ENCODE results near the gene LRG1.

Gene LRG1

DNA sequence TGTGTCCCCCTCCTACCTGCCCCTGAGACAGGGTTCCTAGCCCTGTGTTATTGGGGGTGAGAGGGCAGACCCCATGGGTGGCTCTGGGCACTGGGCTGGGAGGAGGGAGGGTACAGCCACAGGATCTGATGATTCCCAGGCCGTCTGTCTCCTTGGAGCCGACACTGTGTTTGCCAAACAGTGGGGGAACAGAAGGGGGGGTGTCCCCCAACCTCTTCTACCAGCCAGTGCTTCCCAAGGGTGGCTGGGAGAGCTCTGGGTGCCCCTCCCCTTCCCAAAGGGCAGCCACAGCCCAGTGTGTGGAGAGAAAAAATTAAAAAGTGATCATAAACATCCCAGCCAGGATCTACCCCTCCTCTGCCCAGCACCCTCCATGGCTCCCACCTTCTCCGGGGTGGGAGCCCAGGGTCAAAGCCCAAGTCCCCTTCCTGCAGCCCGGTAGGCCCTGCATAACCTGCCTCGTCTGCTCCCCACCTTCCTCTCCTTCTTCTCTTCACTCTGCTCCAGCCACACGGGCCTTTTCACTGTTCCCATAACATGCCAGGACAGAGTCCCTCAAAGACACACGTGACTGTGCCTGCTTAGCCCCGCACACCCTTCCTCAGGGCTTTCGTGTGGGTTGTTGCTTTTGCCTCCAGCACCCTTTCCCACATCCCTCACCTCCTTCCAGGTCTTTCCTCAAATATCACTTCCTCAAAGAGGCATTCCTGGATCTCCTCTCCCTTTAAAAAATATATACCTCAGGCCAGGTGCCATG is 20.1 kb downstream of the LRG1 start:
- Histone ChIP-seq H3K4me2 (ENCODE audit: low read length) (no peak overlapping the region), H3K9me3 (replicated peaks; ENCODE audit: low read length) (no peaks in the 10 kb centered on the region), H3K4me3 (ENCODE audit: low read length) (no peak overlapping the region), H3K27me3 (ENCODE audit: control insufficient read depth, insufficient read depth, low read length) (peaks cover 56% of the 10 kb centered on the region), H3K9ac (ENCODE audit: low read depth, low read length) (no peak overlapping the region), H3K4me1 (ENCODE audit: control insufficient read depth, insufficient read depth, low read length) (peaks cover 15% of the 10 kb centered on the region), H3K36me3 (ENCODE audit: insufficient read depth, low read length) (no peaks in the 10 kb centered on the region)

DNA sequence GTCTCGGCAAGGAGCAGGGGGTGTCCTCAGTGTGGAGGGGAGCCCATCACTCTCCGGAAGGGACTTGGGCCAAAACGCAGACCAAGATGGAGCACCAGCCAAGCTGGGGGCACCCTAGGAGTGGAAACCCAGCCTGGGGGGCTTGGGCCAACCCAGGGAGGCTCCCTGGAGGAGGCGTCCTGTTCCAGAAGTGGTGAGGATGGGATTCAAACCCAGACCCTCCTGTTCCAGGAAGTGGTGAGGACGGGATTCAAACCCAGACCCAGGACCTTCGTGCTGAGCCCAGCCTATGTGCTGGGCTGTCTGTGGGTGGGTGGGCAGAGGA is 20.7 kb downstream of the LRG1 start:
- Histone ChIP-seq H3K4me1 (ENCODE audit: control insufficient read depth, insufficient read depth, low read length) (peaks cover 15% of the 10 kb centered on the region), H3K4me2 (ENCODE audit: low read length) (no peak overlapping the region), H3K4me3 (ENCODE audit: low read length) (no peak overlapping the region), H3K9me3 (replicated peaks; ENCODE audit: low read length) (no peaks in the 10 kb centered on the region), H3K36me3 (ENCODE audit: insufficient read depth, low read length) (no peaks in the 10 kb centered on the region), H3K27me3 (ENCODE audit: control insufficient read depth, insufficient read depth, low read length) (peaks cover 56% of the 10 kb centered on the region), H3K9ac (ENCODE audit: low read depth, low read length) (no peak overlapping the region)

DNA sequence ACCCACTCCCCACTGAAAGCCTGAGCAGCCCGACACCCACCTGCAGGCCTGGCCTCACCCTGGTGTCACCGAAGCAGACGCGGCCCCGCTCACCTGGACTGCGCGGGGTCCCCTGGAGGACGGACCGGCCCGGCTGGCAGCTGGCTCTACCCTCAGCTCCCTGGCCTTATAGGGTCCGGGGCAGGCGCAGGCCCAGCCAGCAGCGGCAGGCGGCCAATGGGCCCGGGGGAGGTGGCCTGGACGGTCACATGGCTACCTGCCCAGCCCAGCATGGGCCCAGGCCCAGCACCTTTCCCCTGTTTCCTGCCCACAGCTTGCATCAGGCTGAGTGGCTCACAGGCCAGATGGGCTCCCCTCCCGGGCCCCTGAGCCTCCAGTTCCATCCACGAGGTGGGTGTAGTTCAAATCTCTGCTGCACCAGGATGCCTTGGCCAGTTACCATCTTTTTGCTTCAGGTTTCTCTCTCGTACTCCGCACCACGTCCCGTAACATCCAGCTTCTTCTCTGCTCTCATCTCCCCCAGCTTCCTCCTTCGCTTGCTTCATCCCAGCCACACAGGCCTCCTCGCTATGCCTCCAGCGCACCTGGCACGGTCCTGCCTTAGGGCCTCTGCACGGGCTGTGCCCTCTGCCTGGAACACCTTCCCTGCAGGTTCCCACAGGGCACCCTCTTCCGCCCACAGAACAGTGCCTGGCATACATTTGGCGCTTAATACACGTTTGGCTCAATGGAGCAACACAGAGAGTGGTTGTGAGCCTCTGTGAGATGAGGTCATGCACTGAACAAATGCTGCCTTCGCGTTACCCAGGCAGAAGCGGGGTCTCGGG is 21.3 kb downstream of the LRG1 start, which contains the start of gene PLIN4:
Gene PLIN4 (minus strand): TSS at position 142 of the 827 bp plus-strand sequence. CDS start 214 bp downstream, outside the sequence.
- Histone ChIP-seq H3K4me2 (ENCODE audit: low read length) (no peak within 1 kb of the TSS), H3K9me3 (replicated peaks; ENCODE audit: low read length) (no peaks in the 10 kb centered on the region), H3K36me3 (ENCODE audit: insufficient read depth, low read length) (no peaks in the 10 kb centered on the region), H3K4me3 (ENCODE audit: low read length) (no peak within 1 kb of the TSS), H3K4me1 (ENCODE audit: control insufficient read depth, insufficient read depth, low read length) (peaks cover 15% of the 10 kb centered on the region), H3K27me3 (ENCODE audit: control insufficient read depth, insufficient read depth, low read length) (peaks cover 56% of the 10 kb centered on the region), H3K9ac (ENCODE audit: low read depth, low read length) (no peak within 1 kb of the TSS)

DNA sequence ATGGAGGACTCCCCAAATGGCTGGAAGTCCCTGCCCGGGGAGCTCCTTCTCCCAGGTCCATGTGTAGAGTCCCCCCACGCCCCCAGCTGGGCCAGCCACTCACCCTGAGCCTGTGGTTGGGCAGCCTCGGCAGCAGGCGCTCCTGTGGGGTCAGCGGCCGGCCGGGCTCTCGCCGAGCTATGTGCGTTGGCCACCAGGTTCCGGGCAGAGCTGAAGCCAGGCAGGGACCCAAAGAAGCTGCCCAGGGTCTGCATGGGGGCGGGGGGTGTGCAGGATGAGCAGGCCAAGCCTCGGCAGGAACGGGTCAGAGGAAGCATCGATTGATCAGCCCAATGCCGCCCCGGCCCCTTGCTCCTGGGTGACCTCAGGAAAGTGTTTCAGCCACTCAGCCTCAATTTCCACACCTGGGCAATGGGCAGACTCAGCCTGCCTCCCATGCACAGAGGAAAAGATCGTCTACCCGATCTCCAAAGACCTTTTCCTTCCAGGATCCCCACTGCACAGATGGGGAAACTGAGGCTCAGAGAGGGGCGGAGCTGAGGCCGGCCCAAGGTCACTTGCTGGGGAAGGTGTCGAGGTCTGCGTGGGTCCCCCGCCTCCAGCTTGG is 22.3 kb downstream of the LRG1 start:
- no peak overlapping the region for H3K4me3 ChIP-seq (ENCODE audit: low read length)
- no peak overlapping the region for H3K4me2 ChIP-seq (ENCODE audit: low read length)
- H3K27me3 ChIP-seq (ENCODE audit: control insufficient read depth, insufficient read depth, low read length), result peaks cover 56% of the 10 kb centered on the region
- no peaks in the 10 kb centered on the region for H3K36me3 ChIP-seq (ENCODE audit: insufficient read depth, low read length)
- no peaks in the 10 kb centered on the region for H3K9me3 ChIP-seq (replicated peaks; ENCODE audit: low read length)
- peaks cover 15% of the 10 kb centered on the region for H3K4me1 ChIP-seq (ENCODE audit: control insufficient read depth, insufficient read depth, low read length)
- H3K9ac ChIP-seq (ENCODE audit: low read depth, low read length), result no peak overlapping the region

DNA sequence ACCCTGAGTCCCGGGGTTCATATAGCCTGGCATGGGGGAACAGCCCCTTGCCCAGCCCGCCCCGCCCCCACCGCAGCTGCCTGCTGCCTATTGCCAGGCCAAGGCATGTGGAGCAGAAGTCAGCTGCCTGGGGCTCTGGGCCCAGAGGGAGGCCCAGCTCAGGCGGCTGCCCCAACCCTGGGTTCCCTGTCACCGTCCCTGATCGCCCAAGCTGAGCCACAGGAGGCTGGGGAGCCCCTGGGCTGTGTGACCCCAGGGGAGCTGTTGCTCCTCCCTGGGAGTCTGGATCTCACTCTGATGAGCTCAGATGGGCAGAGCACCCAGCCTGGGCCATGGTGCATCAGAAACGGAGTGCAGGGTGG is 22.9 kb downstream of the LRG1 start:
- H3K4me1 ChIP-seq (ENCODE audit: control insufficient read depth, insufficient read depth, low read length), result peaks cover 15% of the 10 kb centered on the region
- H3K36me3 ChIP-seq (ENCODE audit: insufficient read depth, low read length), result no peaks in the 10 kb centered on the region
- H3K9ac ChIP-seq (ENCODE audit: low read depth, low read length), result no peak overlapping the region
- no peak overlapping the region for H3K4me3 ChIP-seq (ENCODE audit: low read length)
- H3K27me3 ChIP-seq (ENCODE audit: control insufficient read depth, insufficient read depth, low read length), result peaks cover 51% of the 10 kb centered on the region
- H3K9me3 ChIP-seq (replicated peaks; ENCODE audit: low read length), result no peaks in the 10 kb centered on the region
- H3K4me2 ChIP-seq (ENCODE audit: low read length), result no peak overlapping the region

DNA sequence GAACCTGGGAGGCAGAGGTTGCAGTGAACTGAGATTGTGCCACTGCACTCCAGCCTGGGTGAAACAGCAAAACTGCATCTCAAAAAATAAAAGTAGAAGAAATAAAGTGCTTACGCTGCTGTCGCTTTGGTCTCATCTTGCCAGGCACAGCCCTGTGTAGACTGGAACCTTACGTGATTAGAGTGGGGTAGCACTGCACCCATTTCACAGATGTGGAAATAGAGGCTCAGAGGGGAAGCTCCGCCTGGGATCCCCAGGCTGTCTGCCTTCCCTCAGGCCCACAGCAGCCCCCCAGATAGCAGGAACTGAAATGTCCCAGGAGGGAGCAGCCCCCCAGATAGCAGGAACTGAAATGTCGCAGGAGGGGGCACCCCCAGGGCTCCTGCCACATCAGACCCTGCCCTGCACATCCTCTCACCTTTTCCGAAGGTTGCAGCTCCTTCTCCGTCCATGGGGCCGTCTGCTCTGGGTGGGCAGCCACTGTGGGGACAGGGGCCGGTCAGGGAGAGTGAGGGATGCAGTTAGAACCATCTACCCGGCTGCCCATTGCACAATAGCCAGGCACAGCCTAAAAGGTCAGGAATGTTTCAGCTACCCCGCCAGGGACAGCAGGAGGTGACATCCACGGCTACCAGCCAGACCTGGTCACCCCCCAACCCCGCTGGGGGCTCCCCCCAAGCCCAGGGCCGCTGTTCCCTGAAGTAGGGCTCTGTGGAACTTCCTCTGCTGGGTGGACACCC is 23.5 kb downstream of the LRG1 start:
- Histone ChIP-seq H3K36me3 (ENCODE audit: insufficient read depth, low read length) (no peaks in the 10 kb centered on the region), H3K9me3 (replicated peaks; ENCODE audit: low read length) (no peaks in the 10 kb centered on the region), H3K4me3 (ENCODE audit: low read length) (no peak overlapping the region), H3K4me1 (ENCODE audit: control insufficient read depth, insufficient read depth, low read length) (peaks cover 15% of the 10 kb centered on the region), H3K27me3 (ENCODE audit: control insufficient read depth, insufficient read depth, low read length) (peaks cover 46% of the 10 kb centered on the region), H3K9ac (ENCODE audit: low read depth, low read length) (no peak overlapping the region), H3K4me2 (ENCODE audit: low read length) (no peak overlapping the region)

DNA sequence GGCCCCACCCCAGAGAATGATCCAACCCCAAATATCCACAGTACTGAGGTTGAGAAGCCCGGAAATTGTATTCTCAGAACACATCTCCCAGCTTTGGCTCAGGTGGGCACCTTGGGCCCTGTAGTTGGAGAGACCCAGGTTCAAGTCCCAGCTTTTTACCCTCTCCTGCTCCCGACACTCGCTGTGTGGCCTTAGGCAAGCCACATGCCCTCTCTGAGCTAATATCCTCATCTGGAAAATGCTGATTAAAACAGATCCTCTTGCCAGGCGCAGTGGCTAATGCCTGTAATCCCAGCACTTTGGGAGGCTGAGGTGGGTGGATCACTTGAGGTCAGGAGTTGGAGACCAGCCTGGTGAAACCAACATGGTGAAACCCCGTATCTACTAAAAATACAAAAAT is 24.1 kb downstream of the LRG1 start:
- Histone ChIP-seq H3K27me3 (ENCODE audit: control insufficient read depth, insufficient read depth, low read length) (peaks cover 42% of the 10 kb centered on the region), H3K9ac (ENCODE audit: low read depth, low read length) (no peak overlapping the region), H3K9me3 (replicated peaks; ENCODE audit: low read length) (no peaks in the 10 kb centered on the region), H3K4me3 (ENCODE audit: low read length) (no peak overlapping the region), H3K36me3 (ENCODE audit: insufficient read depth, low read length) (no peaks in the 10 kb centered on the region), H3K4me1 (ENCODE audit: control insufficient read depth, insufficient read depth, low read length) (peaks cover 15% of the 10 kb centered on the region), H3K4me2 (ENCODE audit: low read length) (no peak overlapping the region)

DNA sequence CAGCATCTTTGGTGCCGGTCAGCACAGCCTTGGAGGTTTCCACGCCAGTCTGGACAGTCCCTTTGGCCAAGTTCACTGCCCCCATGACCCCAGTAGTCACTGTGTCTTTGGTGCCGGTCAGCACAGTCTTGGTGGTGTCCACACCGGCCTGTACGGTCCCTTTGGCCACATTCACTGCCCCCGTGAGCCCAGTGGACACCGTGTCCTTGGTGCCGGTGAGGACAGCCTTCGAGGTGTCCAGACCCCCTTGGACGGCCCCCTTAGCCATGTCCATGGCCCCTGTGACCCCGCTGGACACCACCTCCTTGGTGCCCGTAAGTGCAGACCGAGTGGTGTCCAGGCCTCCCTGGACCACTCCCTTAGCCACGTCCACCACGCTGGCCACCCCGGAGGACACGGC is 26.6 kb downstream of the LRG1 start:
- Histone ChIP-seq H3K4me3 (ENCODE audit: low read length) (no peak overlapping the region), H3K9ac (ENCODE audit: low read depth, low read length) (no peak overlapping the region), H3K4me1 (ENCODE audit: control insufficient read depth, insufficient read depth, low read length) (peaks cover 9% of the 10 kb centered on the region), H3K36me3 (ENCODE audit: insufficient read depth, low read length) (no peaks in the 10 kb centered on the region), H3K9me3 (replicated peaks; ENCODE audit: low read length) (no peaks in the 10 kb centered on the region), H3K4me2 (ENCODE audit: low read length) (no peak overlapping the region), H3K27me3 (ENCODE audit: control insufficient read depth, insufficient read depth, low read length) (peaks cover 28% of the 10 kb centered on the region)

DNA sequence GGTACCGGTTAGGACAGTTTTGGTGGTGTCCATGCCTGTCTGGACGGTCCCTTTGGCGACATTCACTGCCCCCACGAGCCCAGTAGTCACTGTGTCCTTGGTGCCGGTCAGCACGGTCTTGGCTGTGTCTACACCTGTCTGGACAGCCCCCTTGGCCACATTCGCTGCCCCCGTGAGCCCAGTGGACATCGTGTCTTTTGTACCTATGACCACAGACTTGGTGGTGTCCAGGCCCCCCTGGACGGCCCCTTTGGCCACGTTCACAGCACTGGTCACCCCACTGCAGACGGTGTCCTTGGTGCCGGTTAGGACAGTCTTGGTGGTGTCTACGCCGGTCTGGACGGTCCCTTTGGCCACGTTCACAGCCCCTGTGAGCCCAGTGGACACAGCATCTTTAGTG is 27.8 kb downstream of the LRG1 start:
- peaks cover 5% of the 10 kb centered on the region for H3K4me1 ChIP-seq (ENCODE audit: control insufficient read depth, insufficient read depth, low read length)
- H3K36me3 ChIP-seq (ENCODE audit: insufficient read depth, low read length), result no peaks in the 10 kb centered on the region
- peaks cover 16% of the 10 kb centered on the region for H3K27me3 ChIP-seq (ENCODE audit: control insufficient read depth, insufficient read depth, low read length)
- H3K4me2 ChIP-seq (ENCODE audit: low read length), result no peak overlapping the region
- H3K9ac ChIP-seq (ENCODE audit: low read depth, low read length), result no peak overlapping the region
- no peak overlapping the region for H3K4me3 ChIP-seq (ENCODE audit: low read length)
- H3K9me3 ChIP-seq (replicated peaks; ENCODE audit: low read length), result no peaks in the 10 kb centered on the region

DNA sequence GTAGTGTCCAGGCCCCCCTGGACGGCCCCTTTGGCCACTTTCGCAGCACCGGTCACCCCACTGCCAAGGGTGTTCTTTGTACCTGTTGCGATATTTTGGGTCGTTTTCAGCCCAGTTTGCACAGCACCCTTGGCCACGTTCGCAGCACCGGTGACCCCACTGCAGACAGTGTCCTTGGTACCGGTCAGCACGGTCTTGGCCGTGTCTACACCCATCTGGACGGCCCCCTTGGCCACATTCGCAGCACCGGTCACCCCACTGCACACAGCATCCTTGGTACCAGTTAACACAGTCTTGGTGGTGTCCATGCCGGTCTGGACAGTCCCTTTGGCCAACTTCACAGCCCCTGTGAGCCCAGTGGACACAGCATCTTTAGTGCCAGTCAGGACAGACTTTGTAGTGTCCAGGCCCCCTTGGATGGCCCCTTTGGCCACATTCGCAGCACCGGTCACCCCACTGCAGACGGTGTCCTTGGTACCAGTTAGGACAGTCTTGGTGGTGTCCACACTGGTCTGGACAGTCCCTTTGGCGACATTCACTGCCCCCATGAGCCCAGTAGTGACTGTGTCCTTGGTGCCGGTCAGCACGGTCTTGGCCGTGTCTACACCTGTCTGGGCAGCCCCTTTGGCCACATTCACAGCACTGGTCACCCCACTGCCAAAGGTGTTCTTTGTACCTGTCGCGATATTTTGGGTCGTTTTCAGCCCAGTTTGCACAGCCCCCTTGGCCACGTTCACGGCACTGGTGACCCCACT is 28.4 kb downstream of the LRG1 start:
- H3K9me3 ChIP-seq (replicated peaks; ENCODE audit: low read length), result no peaks in the 10 kb centered on the region
- H3K36me3 ChIP-seq (ENCODE audit: insufficient read depth, low read length), result peaks cover 4% of the 10 kb centered on the region
- H3K4me3 ChIP-seq (ENCODE audit: low read length), result no peak overlapping the region
- H3K4me2 ChIP-seq (ENCODE audit: low read length), result no peak overlapping the region
- no peak overlapping the region for H3K9ac ChIP-seq (ENCODE audit: low read depth, low read length)
- peaks cover 7% of the 10 kb centered on the region for H3K4me1 ChIP-seq (ENCODE audit: control insufficient read depth, insufficient read depth, low read length)
- H3K27me3 ChIP-seq (ENCODE audit: control insufficient read depth, insufficient read depth, low read length), result peaks cover 10% of the 10 kb centered on the region
